ENCODE data around the gene FBXO31. TPM values are rescaled to one million over a fixed set of nuclear protein-coding genes. Genes with fewer than 3 reads are reported as not detected.
"Not testable (repeated sequence)": the region's sequence is repeated elsewhere in the genome, so short reads cannot be mapped to it uniquely, and the experiment has no call there.

The FBXO31 gene
- total RNA-seq, 1 donor from 2014 or later = 28.9 TPM

GRCh38 chr16:87365021-87365713 is 18.4 kb downstream of the FBXO31 start:
- no peak for TF ChIP-seq CTCF (IDR thresholded peaks at IDR 0.05; ENCODE audit: insufficient read depth, low read length, poor library complexity, severe bottlenecking)
- Histone ChIP-seq H3K27me3 (ENCODE audit: control insufficient read depth, insufficient read depth, low read length) (no peaks in the 10 kb centered on the region), H3K36me3 (ENCODE audit: control insufficient read depth, insufficient read depth, low read length) (no peaks in the 10 kb centered on the region), H3K4me3 (ENCODE audit: low read depth, low read length) (no peak overlapping the region)
- DNase-seq (ENCODE audit: low read depth) = no peak

GRCh38 chr16:87363771-87364455 is 19.7 kb downstream of the FBXO31 start:
- Histone ChIP-seq H3K27me3 (ENCODE audit: control insufficient read depth, insufficient read depth, low read length) (no peaks in the 10 kb centered on the region), H3K4me3 (ENCODE audit: low read depth, low read length) (no peak overlapping the region), H3K36me3 (ENCODE audit: control insufficient read depth, insufficient read depth, low read length) (no peaks in the 10 kb centered on the region)
- TF ChIP-seq CTCF (IDR thresholded peaks at IDR 0.05; ENCODE audit: insufficient read depth, low read length, poor library complexity, severe bottlenecking) = no peak
- no peak for DNase-seq (ENCODE audit: low read depth)

- not testable (repeated sequence) for DNase-seq (ENCODE audit: low read depth); H3K4me3 ChIP-seq (ENCODE audit: low read depth, low read length); H3K36me3 ChIP-seq (ENCODE audit: control insufficient read depth, insufficient read depth, low read length); H3K27me3 ChIP-seq (ENCODE audit: control insufficient read depth, insufficient read depth, low read length)
These were observed 20.6 kb downstream of the FBXO31 start for GRCh38 chr16:87362828-87363559.

- no peak overlapping the region for H3K4me3 ChIP-seq (ENCODE audit: low read depth, low read length)
- no peak for TF ChIP-seq CTCF (IDR thresholded peaks at IDR 0.05; ENCODE audit: insufficient read depth, low read length, poor library complexity, severe bottlenecking)
- no peaks in the 10 kb centered on the region for H3K36me3 ChIP-seq (ENCODE audit: control insufficient read depth, insufficient read depth, low read length)
These were observed 21.5 kb downstream of the FBXO31 start for GRCh38 chr16:87361916-87362619.

GRCh38 chr16:87360862-87361610 is 22.5 kb downstream of the FBXO31 start:
- no peak for DNase-seq (ENCODE audit: low read depth)
- H3K4me3 ChIP-seq (ENCODE audit: low read depth, low read length) = no peak overlapping the region
- H3K27me3 ChIP-seq (ENCODE audit: control insufficient read depth, insufficient read depth, low read length) = no peaks in the 10 kb centered on the region
- no peaks in the 10 kb centered on the region for H3K36me3 ChIP-seq (ENCODE audit: control insufficient read depth, insufficient read depth, low read length)
- TF ChIP-seq CTCF (IDR thresholded peaks at IDR 0.05; ENCODE audit: insufficient read depth, low read length, poor library complexity, severe bottlenecking) = no peak

More at GRCh38 chr16:87361916-87362619, 21.5 kb downstream of the FBXO31 start:
- no peaks in the 10 kb centered on the region for H3K27me3 ChIP-seq (ENCODE audit: control insufficient read depth, insufficient read depth, low read length)
- no peak for DNase-seq (ENCODE audit: low read depth)
